ENCODE results near the gene TRIM41.

GRCh38 chr5:181189363-181189961, 33.6 kb upstream of the TRIM41 start:
- TF ChIP-seq ZNF335 (tag by site-specific recombination; conservative IDR thresholded peaks at IDR 0.05) (peak; percentile 65), ZNF404 (tag by site-specific recombination; IDR thresholded peaks at IDR 0.05) (no peak), ZNF561 (tag by site-specific recombination; IDR thresholded peaks at IDR 0.05; ENCODE audit: borderline replicate concordance) (no peak), ZNF76 (tag by site-specific recombination; IDR thresholded peaks at IDR 0.05; ENCODE audit: borderline replicate concordance, low read depth) (no peak), ATF2 (tag by site-specific recombination; IDR thresholded peaks at IDR 0.05; ENCODE audit: low read depth) (no peak), FEZF1 (tag by site-specific recombination; IDR thresholded peaks at IDR 0.05) (no peak; the same call in 1 of the 2 replicates), REST (tag by site-specific recombination; IDR thresholded peaks at IDR 0.05) (no peak), ZNF560 (tag by site-specific recombination; IDR thresholded peaks at IDR 0.05; ENCODE audit: borderline replicate concordance) (no peak), BCL11B (tag by site-specific recombination; IDR thresholded peaks at IDR 0.05; ENCODE audit: low read depth) (peak; percentile 10; the same call in 1 of the 2 replicates)
